Adipose tissue (tissue), 3 donors: ENCODE data around the gene DCPS. TPM values are rescaled to one million over a fixed set of nuclear protein-coding genes. Genes with fewer than 3 reads are reported as not detected.
A peak's percentile ranks its signal among the peaks of the same experiment; 100 is the strongest.

Experiments used
- H3K27ac ChIP-seq: one replicate; pipeline ENCODE4 v1.5.1; 2013; ENCODE audit warnings: low read depth, low read length
- WGBS, 3 donors: extraction: QIAGEN DNeasy Blood & Tissue Kit; methylation state at CpG; one replicate each; pipeline ENCODE4 v1.1.7; 2013; 5-methylcytosine and 5-hydroxymethylcytosine counted together
- polyA plus RNA-seq, 3 donors: library from polyadenylated mRNA; stranded (reverse); fragments of 200-250 nt; gene quantifications; one replicate each; pipeline ENCODE4 v1.2.3, GENCODE V29; 2013
- donor health status: healthy with polysubstance abuse.
- donor health status: Bipolar disorder and iron deficiency.
- donor health status: healthy.

Gene DCPS
- polyA plus RNA-seq, 3 donors: 13.5 to 17.4 (median 15.8) TPM

GRCh38 chr11:126317756-126318573 lies 14.1 kb downstream of the DCPS start:
- peak overlapping the region; percentile 44 for H3K27ac ChIP-seq

DNA sequence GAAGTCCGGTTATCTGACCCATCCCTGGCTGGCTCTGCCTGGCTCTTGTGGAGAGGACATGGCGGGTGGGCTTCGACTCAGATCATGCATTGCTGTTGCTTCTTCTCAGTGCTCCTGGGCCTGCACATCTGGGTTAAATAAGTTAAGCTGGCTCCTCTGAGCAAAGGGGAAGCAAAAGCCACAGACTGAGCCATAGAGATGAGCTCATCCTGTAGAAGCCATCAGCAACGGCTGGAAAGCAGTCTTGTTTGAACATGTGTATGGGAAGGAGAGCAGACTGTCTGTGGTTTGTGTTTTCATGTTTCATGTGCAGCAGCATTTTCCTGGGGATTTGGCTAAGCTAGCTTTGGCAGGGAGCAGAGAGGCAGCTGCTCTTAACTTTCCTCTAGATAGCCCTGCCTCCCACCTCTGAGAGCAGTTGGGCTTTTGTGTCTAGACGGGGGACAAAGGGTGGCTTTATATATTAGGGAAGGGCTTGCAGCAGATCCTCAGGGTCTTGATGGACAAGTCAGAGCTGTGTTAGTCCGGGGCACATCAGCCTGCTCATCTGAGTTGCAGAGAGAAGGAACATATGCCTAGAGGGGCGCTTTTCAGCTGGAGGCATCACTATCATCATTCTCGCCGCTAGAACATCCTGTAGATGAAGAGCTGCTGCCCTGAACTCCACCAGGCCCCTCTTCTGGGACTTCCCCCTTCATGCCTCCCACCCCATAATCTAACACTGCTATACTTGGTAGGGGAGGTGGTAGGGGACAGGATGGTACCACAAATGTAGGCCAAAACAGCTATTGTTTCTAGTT lies 14.9 kb downstream of the DCPS start:
- 28 to 69% (median 31%) methylated on average over 9 of the region's 9 CpGs for WGBS, 3 donors
- peak overlapping the region; percentile 28 for H3K27ac ChIP-seq

More at GRCh38 chr11:126317756-126318573, 14.1 kb downstream of the DCPS start:
- 22 to 67% (median 25%) methylated on average over 13 to 14 of the region's 14 CpGs for WGBS, 3 donors

DNA sequence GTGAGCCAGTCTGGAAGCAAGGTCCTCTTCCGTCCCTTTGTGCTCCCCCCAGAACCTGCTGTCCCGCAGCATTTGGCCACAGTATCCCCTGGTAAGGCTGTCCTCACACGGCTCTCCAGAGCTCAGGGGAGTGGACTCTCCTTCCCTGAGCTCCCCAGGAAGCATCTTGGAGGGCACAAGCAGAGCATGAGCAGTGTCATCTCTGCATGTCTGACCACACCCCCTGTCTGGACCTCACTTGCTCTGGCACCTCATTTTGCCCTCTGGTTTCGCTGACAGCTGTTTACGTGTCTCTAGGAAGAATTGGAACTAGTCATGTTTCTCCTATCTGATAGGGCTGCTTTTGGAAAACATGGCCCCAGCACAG lies 15.5 kb downstream of the DCPS start:
- H3K27ac ChIP-seq: peak overlapping the region; percentile 28
- 67 to 92% (median 71%) methylated on average over 5 of the region's 5 CpGs for WGBS, 3 donors

- no peak overlapping the region for H3K27ac ChIP-seq
- WGBS, 3 donors: 96 to 98% (median 97%) methylated on average over 3 of the region's 3 CpGs
Measured at GRCh38 chr11:126322996-126323395, 19.1 kb downstream of the DCPS start.

- 58 to 90% (median 90%) methylated on average over 17 of the region's 17 CpGs for WGBS, 3 donors
Measured at GRCh38 chr11:126327281-126328000, 23.6 kb downstream of the DCPS start.

GRCh38 chr11:126328001-126328390 lies 24.1 kb downstream of the DCPS start:
- WGBS, 3 donors: 83 to 89% (median 86%) methylated on average over 20 of the region's 20 CpGs
- no peak overlapping the region for H3K27ac ChIP-seq

More at GRCh38 chr11:126327281-126328000, 23.6 kb downstream of the DCPS start:
- no peak overlapping the region for H3K27ac ChIP-seq

- H3K27ac ChIP-seq: no peak overlapping the region
- 91 to 94% (median 93%) methylated on average over 9 to 12 of the region's 12 CpGs for WGBS, 3 donors
Measured at GRCh38 chr11:126328444-126328843, 24.6 kb downstream of the DCPS start.

GRCh38 chr11:126328938-126329643 lies 25.2 kb downstream of the DCPS start:
- H3K27ac ChIP-seq: no peak overlapping the region
- 73 to 84% (median 81%) methylated on average over 9 of the region's 9 CpGs for WGBS, 3 donors

DNA sequence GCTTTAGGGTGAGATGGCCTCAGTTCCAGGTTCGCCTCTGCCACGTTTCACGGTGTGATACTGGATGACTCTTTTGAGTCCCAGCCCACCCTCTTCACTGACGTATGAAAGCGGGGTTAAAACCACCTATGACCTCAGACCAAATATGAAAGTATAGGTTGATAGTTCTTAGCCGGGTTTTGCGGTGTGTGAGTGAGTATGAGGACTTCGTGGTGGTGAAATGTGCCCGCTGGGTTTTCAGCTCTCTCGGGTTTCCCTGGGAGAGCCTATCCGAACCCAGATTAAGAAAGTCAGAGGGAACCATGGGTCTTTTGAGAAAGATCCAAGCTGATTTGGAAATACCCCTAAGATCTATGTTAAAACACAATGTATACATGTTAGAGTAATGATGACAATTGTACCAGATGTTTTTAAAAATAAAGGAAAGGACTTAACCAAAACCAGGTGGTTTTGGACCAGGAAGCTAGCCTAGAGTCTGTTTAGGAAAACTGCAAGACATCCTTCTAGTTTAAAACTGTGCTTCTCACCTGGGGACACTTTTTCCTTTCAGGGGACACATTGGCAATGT lies 25.9 kb downstream of the DCPS start:
- no peak overlapping the region for H3K27ac ChIP-seq
- 87 to 95% (median 92%) methylated on average over 11 of the region's 11 CpGs for WGBS, 3 donors

DNA sequence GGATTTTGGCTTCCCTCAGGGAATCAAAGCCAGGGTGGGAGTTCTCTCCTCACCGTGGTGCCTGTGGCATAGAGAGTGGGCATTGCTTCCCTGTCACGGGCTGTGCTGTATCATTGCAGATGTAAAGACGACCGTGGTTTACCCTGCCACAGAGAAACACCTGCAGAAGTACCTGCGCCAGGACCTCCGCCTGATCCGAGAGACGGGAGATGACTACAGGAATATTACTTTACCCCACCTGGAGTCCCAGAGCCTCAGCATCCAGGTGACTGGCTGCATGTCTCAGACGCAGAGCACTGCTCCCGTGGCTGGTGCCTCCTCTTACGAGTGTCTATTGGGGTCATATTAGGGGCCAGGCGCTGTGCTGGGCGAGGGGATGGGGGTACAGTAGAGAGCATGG lies 27.4 kb downstream of the DCPS start:
- WGBS, 3 donors: 95 to 98% (median 97%) methylated on average over 13 of the region's 13 CpGs
- H3K27ac ChIP-seq: no peak overlapping the region

- no peak overlapping the region for H3K27ac ChIP-seq
- WGBS, 3 donors: 59 to 81% (median 68%) methylated on average over 5 of the region's 5 CpGs
Measured at GRCh38 chr11:126332221-126332711, 28.4 kb downstream of the DCPS start.

DNA sequence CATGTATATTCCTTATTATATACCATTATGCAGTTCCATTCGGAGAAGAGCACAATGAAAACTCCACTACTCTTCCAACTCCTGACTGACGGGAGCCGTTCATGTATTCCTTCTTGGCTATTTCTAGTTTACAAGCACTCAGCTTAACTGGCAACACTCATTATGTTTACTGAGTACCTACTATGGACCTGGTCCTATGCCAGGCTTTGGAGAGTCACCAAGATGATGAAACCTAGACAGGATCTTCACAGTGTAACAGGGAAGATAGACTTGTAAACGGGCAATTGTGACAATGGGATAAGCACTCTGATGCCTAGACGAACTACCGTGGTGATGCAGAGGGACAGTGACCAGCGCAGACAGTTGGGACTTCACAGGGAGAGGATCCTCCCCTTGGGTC lies 29.3 kb downstream of the DCPS start:
- H3K27ac ChIP-seq: no peak overlapping the region
- WGBS, 3 donors: 92 to 95% (median 93%) methylated on average over 7 of the region's 7 CpGs

DNA sequence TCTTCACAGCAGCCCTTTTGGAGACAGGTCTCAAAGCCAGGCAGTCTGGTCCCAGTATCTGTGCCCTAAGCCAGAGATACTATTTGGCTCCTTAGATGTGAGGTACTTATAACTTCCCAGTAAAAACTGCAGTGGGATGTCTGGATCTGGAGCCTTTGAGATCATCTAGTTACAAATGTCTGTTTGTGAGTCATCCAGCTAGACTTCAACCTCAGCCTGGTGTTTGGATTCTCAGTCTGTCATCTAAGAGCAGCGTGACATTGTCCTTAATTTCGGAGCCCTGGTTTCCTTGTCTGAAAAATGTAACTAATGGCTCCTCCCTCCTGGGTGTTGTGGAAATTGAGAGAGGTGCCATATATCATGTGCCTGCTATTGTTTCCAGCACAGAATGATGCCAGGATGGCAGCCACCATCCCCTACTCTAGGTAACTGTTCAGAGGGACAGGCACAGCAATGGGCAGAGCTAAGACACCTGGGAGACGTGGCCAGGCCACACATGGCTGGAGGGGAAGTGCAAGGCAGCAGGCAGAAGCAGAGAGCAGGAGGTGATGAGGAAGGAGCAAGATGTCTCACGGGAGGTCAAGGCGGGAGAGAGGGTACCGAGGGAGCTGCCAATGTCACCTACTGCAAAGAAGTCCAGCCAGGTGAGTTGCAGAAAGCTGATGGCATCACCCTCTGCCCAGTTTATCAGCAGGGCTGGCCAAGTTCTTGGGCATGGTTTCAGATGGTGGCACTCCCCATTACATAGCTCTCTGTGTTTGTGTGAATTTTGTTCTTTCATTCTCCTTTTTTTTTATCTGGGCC lies 31.0 kb downstream of the DCPS start:
- WGBS, 3 donors: 68 to 93% (median 70%) methylated on average over 6 of the region's 6 CpGs
- H3K27ac ChIP-seq: no peak overlapping the region

DNA sequence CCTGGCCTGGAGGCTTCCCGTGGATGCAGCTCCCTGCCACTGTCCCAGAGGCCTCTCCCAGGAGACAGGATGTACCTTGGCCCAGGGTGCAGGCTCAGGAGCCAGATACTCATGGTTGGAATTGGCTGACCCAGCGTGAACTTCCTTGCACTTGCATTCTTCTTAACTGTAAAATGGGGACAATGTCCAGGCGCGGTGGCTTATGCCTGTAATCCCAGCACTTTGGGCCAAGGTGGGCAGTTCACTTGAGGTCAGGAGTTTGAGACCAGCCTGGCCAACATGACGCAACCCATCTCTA lies 31.6 kb downstream of the DCPS start:
- no peak overlapping the region for H3K27ac ChIP-seq
- 66 to 84% (median 74%) methylated on average over 5 of the region's 5 CpGs for WGBS, 3 donors

GRCh38 chr11:126336138-126336541 lies 32.3 kb downstream of the DCPS start:
- H3K27ac ChIP-seq: no peak overlapping the region
- 51 to 82% (median 58%) methylated on average over 7 to 8 of the region's 8 CpGs for WGBS, 3 donors

DNA sequence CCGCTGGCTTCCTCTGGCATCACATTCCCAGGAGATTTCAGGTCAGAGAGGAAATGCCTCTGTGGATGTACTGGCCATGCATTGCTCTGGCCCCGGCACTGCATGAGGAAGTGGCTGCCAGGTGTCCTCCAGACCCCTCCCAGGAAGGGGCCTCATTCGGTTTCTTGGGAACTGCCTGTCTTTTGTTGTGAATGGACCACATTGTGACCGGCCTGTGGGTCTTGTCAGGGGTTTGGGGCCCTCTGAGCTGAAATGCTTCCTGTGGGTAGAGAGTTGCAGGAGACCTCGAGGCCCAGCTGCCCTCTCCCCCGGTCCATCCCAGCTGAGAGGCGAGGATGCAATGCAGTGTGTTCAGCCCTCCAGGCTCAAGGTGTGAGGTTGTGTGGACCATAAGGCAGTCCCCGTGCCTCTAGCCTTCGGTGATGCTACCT lies 32.8 kb downstream of the DCPS start:
- no peak overlapping the region for H3K27ac ChIP-seq
- 50 to 83% (median 54%) methylated on average over 9 of the region's 9 CpGs for WGBS, 3 donors

DNA sequence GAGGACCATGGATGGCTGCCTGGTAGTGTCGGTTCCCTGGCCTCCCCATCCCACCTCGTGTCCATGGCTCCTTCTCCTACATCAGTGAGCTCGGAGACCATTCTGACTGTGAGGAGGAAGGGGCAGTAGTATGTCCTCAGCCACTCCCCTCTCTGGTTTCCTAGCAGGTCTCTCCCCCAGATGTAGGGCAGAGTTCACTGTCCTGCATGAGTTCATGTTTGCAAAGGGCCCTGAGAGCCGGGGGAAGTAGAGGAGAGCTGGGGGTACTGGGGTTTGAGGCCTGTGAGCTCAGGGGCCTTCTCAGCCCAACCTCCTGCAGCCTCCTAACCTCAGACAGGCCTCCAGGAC lies 33.2 kb downstream of the DCPS start:
- WGBS, 3 donors: 73 to 83% (median 74%) methylated on average over 4 of the region's 4 CpGs
- H3K27ac ChIP-seq: no peak overlapping the region
